HAP-1 (cell line): ENCODE measurements around the gene ADAM17.
A peak's percentile ranks its signal among the peaks of the same experiment; 100 is the strongest.

Source experiments
- DNase-seq, 2 experiments: peaks; one replicate each; pipeline ENCODE4 v3.0.0-alpha.2; 2016 to 2020; ENCODE audit warnings: low spot score in 2 of 2
- H3K27me3 ChIP-seq: fragments of 250-450 bp; sonication (Bioruptor Pico); 2 replicates; pipeline ENCODE4 v1.5.1; 2020; ENCODE audit warnings: low read depth, mild to moderate bottlenecking, moderate library complexity
- H3K36me3 ChIP-seq: fragments of 250-450 bp; sonication (Bioruptor Pico); replicated peaks from 2 replicates; pipeline ENCODE4 v1.5.1; 2020; ENCODE audit warnings: mild to moderate bottlenecking
- H3K4me1 ChIP-seq: fragments of 250-450 bp; sonication (Bioruptor Pico); 2 replicates; pipeline ENCODE4 v1.5.1; 2020; ENCODE audit warnings: mild to moderate bottlenecking
- H3K4me3 ChIP-seq: fragments of 250-450 bp; sonication (Bioruptor Pico); 2 replicates; pipeline ENCODE4 v1.5.1; 2020; ENCODE audit warnings: mild to moderate bottlenecking, moderate library complexity
- H3K9me3 ChIP-seq: fragments of 250-450 bp; sonication (Bioruptor Pico); 2 replicates; pipeline ENCODE4 v1.5.1; 2020; ENCODE audit warnings: mild to moderate bottlenecking, moderate library complexity
- in situ Hi-C: fragments of 300-500 bp; cut with MboI; formaldehyde crosslinking; loops from 3 replicates; pipeline ENCODE4 v1.14.3; 2020; ENCODE audit warnings: low sequenced_read_pairs, inconsistent platforms, mixed read lengths

ADAM17 gene

DNA sequence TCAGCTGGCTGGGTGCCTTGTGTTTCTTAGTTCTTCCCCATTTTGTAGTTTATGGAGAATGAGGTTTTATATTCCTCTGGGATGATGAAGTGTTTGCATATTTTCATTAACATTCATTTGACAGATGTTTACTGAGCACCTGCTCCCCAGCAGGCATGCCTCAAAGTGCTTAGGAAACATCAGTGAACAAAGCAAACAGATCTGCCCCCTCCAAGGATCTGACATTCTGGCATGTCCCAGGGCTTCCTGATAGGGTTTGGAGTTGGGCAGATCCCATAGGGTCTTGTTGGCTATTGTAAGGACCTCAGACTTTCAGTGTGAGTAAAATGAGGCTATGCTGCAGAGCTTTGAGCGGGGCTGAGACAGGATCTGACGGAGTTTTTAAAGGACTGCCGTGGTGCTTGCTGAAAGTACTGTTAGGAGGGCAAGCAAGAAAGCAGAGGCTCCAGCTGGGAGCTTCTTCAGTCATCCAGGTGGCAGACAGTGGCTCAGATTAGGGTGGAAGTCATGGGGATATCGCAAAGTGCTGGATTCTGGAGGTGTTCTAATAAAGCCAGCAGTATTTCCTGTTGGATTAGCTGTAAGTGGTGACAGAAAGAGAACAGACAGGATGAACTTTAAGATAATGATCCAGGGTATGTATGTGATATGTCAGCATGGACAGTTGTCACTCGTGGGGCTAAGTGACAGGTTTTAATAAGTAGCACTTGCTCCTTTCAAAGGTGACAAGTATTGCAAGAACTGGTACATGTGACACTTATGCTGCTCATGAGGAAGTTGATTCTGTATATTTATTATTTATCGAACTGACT lies 92.5 kb downstream of the ADAM17 start:
- Histone ChIP-seq H3K4me3 (no peak overlapping the region), H3K36me3 (peaks cover 42% of the 10 kb centered on the region), H3K27me3 (no peaks in the 10 kb centered on the region), H3K4me1 (no peaks in the 10 kb centered on the region), H3K9me3 (no peaks in the 10 kb centered on the region)
- in situ Hi-C loops: no loop called here
- DNase-seq: no peak

DNA sequence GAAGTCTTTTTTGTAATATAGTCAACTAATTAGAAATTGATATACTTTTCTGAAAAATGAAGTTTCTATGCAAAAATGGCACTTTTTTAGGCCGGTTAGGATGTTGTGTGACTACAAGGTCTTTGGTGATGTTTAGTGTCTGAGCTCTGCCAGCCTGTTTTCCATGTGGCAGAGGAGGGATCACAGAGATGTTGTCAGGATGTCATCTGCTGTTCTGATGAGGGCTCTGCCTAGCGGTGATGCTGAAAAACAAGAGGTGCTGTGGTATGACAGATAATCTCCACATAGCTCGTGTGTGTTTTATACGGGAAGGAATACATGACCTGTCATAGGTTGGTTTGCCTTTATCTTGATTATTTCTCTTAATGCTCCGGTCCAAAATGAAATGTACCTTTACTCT lies 93.3 kb downstream of the ADAM17 start:
- DNase-seq: no peak
- peaks cover 40% of the 10 kb centered on the region for H3K36me3 ChIP-seq
- in situ Hi-C loops: no loop called here
- H3K4me1 ChIP-seq: no peaks in the 10 kb centered on the region
- H3K9me3 ChIP-seq: no peaks in the 10 kb centered on the region
- no peaks in the 10 kb centered on the region for H3K27me3 ChIP-seq
- no peak overlapping the region for H3K4me3 ChIP-seq

DNA sequence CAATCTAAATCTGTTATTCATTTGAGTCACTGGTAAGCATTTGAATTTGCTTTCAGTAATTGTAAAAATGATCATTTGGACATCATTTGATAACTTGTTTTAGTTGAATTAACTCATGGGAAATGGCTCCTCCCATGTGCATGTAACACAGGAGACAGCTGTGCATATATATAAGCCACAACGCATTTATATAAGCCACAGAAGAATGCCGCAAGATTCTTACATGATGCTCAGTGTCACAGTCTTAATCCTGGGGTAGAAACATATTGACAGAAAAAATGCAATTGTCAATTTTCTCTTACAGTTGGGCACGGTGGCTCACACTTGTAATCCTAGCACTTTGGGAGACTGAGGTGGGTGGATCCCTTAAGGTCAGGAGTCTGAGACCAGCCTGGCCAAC lies 94.6 kb downstream of the ADAM17 start:
- Histone ChIP-seq H3K36me3 (peaks cover 47% of the 10 kb centered on the region), H3K27me3 (no peaks in the 10 kb centered on the region), H3K9me3 (no peaks in the 10 kb centered on the region), H3K4me3 (no peak overlapping the region), H3K4me1 (no peaks in the 10 kb centered on the region)
- in situ Hi-C loops: no loop called here
- DNase-seq: no peak

DNA sequence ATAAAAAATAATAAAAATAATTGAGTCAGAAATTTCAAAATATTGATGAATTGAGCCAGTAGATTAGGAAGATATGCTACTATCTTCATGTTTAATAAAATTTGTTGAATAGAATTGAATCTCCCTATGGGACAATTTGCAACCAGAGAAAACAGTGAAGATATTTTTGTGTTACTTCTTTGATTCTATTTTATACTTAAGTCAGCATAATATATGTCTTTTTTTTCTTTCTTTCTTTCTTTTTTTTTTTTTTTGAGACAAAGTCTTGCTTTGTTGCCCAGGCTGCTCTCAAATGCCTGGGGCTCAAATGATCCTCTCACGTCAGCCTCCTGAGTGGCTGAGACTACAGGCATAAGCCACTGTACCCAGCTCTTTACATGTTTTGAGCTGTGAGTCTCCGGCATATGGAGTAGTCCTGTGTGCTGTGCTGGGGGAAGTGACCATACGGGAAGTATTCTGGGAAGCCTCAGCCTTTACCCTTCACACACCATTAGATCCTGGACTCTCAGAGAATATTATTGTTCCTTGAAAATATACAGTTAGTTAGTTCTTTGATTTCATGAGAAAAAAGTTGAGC lies 95.1 kb downstream of the ADAM17 start:
- Histone ChIP-seq H3K36me3 (peaks cover 44% of the 10 kb centered on the region), H3K4me3 (no peak overlapping the region), H3K4me1 (no peaks in the 10 kb centered on the region), H3K9me3 (no peaks in the 10 kb centered on the region), H3K27me3 (no peaks in the 10 kb centered on the region)
- no peak for DNase-seq
- in situ Hi-C loops: no loop called here

DNA sequence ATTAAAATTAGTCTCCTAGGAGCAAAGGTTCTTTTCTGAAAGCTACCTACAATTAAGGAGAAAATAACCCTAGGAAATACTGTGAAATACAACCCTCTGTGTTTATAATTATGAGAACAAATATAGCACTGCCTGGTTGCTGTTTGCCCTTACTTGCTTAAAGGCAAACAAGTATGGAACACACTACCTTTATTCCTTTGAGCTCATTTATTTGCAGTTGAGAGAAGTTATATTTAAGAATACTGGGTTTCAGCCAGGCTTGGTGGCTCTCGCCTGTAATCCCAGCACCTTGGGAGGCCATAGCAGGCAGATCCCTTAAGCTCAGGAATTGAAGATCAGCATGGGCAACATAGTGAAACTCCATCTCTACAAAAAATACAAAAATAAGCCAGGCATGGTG lies 104.4 kb downstream of the ADAM17 start:
- H3K4me3 ChIP-seq: no peak overlapping the region
- H3K27me3 ChIP-seq: no peaks in the 10 kb centered on the region
- peaks cover 42% of the 10 kb centered on the region for H3K36me3 ChIP-seq
- no peaks in the 10 kb centered on the region for H3K9me3 ChIP-seq
- no peak for DNase-seq
- in situ Hi-C loops: no loop called here
- no peaks in the 10 kb centered on the region for H3K4me1 ChIP-seq

DNA sequence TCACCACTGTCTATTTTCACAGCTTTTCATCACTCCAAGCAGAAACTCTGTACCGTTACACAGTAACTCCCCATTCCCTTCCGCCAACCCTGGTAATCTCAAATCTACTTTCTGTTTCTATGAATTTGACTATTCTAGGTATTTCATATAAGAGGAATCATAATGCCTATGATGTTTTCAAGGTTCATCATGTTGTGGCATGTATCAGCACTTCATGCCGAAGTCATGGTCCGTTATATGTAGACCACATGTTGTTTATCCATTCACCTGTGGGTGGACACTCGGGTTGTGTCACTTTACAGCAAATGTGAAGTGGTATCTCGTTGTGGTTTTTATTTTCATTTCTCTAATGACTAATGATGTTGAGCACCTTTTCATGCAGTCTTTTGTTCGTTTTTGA lies 110.5 kb downstream of the ADAM17 start:
- H3K36me3 ChIP-seq: peaks cover 67% of the 10 kb centered on the region
- H3K27me3 ChIP-seq: no peaks in the 10 kb centered on the region
- no peak overlapping the region for H3K4me3 ChIP-seq
- H3K9me3 ChIP-seq: no peaks in the 10 kb centered on the region
- in situ Hi-C loops: no loop called here
- H3K4me1 ChIP-seq: peaks cover 5% of the 10 kb centered on the region; the same call in 1 of the 2 replicates
- DNase-seq: no peak

DNA sequence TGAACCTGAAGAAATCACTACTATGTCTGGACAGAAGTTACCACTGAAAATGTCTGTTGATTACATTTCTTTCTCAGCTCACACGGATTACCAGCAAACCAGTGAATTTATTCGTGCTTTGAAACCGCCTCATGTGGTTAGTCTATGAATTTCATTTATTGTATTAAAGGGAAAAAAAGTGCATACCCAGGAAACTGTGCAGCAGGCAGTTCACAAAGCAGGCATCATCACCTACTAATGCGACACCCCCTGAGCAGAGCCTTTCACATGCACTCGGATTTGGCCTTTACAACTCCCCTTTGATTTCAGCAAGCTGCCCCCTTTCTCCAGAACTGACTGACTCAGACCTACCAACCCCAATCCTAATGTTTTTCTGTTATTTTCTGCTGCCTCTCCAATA lies 112.1 kb downstream of the ADAM17 start:
- H3K9me3 ChIP-seq: no peaks in the 10 kb centered on the region
- in situ Hi-C loops: no loop called here
- peaks cover 5% of the 10 kb centered on the region; the same call in 1 of the 2 replicates for H3K4me1 ChIP-seq
- H3K36me3 ChIP-seq: peaks cover 67% of the 10 kb centered on the region
- DNase-seq: no peak
- H3K4me3 ChIP-seq: no peak overlapping the region
- H3K27me3 ChIP-seq: no peaks in the 10 kb centered on the region

DNA sequence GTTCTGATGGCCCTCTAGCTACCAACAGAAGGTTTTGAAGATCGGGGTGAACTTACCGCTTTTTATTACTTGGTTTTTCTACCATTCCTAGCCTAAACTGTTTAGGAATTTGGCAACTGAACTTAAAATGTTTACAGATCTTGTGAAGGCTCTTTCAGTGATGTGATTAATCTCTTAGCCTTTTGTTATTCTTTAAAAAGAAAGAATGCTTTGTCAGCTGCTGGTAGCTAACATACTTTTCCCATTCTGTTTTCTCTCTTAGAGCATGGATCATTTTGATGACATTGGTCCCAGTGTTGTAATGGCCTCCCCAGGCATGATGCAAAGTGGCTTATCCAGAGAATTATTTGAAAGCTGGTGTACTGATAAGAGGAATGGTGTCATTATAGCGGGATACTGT lies 114.1 kb downstream of the ADAM17 start:
- H3K4me1 ChIP-seq: peaks cover 5% of the 10 kb centered on the region; the same call in 1 of the 2 replicates
- in situ Hi-C loops: no loop called here
- no peaks in the 10 kb centered on the region for H3K9me3 ChIP-seq
- peak in 1 of 2 experiments; percentile 35 for DNase-seq
- peaks cover 82% of the 10 kb centered on the region for H3K36me3 ChIP-seq
- H3K4me3 ChIP-seq: no peak overlapping the region
- no peaks in the 10 kb centered on the region for H3K27me3 ChIP-seq

DNA sequence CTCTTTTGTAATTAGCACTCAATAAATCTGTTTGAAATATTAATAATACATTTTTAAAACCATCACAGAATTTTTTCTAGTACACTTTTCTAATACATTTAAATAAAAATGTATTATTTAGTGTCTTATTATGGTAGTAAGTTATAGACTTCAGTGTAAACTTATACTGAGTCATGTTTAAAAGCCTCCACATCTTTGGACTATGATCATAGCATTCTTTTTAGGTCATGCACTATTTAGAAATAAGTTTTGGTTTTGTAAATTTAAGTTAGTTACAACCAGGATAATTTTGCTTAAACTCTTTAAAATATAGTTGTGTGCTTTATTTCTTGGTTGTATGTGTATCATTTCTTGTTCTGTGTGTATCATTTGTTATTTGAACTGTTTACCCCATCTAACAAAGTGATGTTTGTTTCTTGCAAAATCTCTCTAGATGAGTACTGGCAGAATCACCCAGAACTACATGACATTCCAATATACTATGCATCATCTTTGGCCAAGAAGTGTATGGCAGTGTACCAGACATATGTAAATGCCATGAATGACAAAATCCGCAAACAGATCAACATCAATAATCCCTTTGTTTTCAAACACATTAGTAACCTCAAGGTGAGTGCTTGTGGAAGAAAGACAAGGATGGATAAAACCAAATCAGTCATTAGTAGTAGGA lies 115.4 kb downstream of the ADAM17 start:
- Histone ChIP-seq H3K36me3 (peaks cover 82% of the 10 kb centered on the region), H3K27me3 (no peaks in the 10 kb centered on the region), H3K4me3 (no peak overlapping the region), H3K9me3 (no peaks in the 10 kb centered on the region), H3K4me1 (peaks cover 5% of the 10 kb centered on the region; the same call in 1 of the 2 replicates)
- DNase-seq: no peak
- in situ Hi-C loops: no loop called here

DNA sequence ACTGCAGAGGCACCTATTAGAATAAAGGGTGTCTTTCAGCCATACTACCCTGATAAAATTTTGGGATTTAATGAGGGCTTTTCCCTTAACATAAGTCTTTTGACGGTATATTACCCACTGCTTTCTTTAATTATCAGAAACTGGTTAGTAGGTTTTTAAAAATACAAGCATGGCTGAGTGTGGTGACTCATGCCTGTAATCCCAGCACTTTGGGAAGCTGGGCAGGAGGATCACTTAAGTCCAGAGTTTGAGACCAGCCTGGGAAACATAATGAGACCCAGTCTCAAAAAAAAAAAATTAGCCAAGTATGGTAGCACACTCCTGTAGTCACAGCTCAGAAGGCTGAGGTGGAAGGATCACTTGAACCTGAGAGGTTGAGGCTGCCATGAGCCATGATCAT lies 116.1 kb downstream of the ADAM17 start:
- in situ Hi-C loops: no loop called here
- no peak overlapping the region for H3K4me3 ChIP-seq
- H3K4me1 ChIP-seq: peaks cover 5% of the 10 kb centered on the region; the same call in 1 of the 2 replicates
- no peak for DNase-seq
- peaks cover 82% of the 10 kb centered on the region for H3K36me3 ChIP-seq
- H3K9me3 ChIP-seq: no peaks in the 10 kb centered on the region
- no peaks in the 10 kb centered on the region for H3K27me3 ChIP-seq
